Panc1 (cell line): ENCODE measurements around the gene BCO2. TPM values are rescaled to one million over a fixed set of nuclear protein-coding genes. Genes with fewer than 3 reads are reported as not detected.

Experiments used
- ATAC-seq: fragments of 200-7000 bp; cut with Tn5 transposase; 2 replicates; pipeline ENCODE4 v1.9.1; 2020; ENCODE audit warnings: mild to moderate bottlenecking, moderate library complexity
- BruUV-seq: library from RNA; stranded (reverse); fragments of 400-500 nt; replicated peaks from 2 replicates; lab custom pipeline; 2021; lab: Mats Ljungman, UMichigan
- CTCF ChIA-PET: fragments of 300-600 bp; sonication (Branson Sonifier 250); formaldehyde crosslinking; loops from one replicate; lab custom pipeline; 2022; ENCODE audit warnings: antibody characterized with exemption; lab: Charles Lee
- POLR2A ChIA-PET: fragments of 300-600 bp; sonication (Branson Sonifier 250); formaldehyde crosslinking; loops from one replicate; lab custom pipeline; 2022; ENCODE audit warnings: antibody characterized with exemption; lab: Charles Lee
- DNase-seq: peaks from one replicate; pipeline ENCODE4 v3.0.0-alpha.2; 2010; ENCODE audit warnings: low read depth, low spot score
- H3K27ac ChIP-seq: 2 replicates; pipeline ENCODE4 v1.5.1; 2011; ENCODE audit warnings: mild to moderate bottlenecking, low read length, inconsistent platforms
- H3K27me3 ChIP-seq: fragments of 200-500 bp; sonication (Bioruptor generic); 2 replicates; pipeline ENCODE4 v1.6.0; 2014; ENCODE audit warnings: low read length, inconsistent platforms; ENCODE audit not compliant: control insufficient read depth, insufficient read depth
- H3K36me3 ChIP-seq: fragments of 200-500 bp; sonication (Bioruptor generic); 2 replicates; pipeline ENCODE4 v1.5.1; 2014; ENCODE audit warnings: inconsistent platforms, mild to moderate bottlenecking, low read length, moderate library complexity; ENCODE audit not compliant: control insufficient read depth, insufficient read depth
- H3K4me1 ChIP-seq: 2 replicates; pipeline ENCODE4 v1.5.1; 2011; ENCODE audit warnings: inconsistent platforms, mild to moderate bottlenecking, low read length, moderate library complexity; ENCODE audit not compliant: control insufficient read depth, insufficient read depth
- H3K4me3 ChIP-seq, 2 experiments: 2 replicates each; pipeline ENCODE4 v1.5.1; 2011 to 2012; ENCODE audit warnings: low read depth in 2 of 2, low read length in 2 of 2, mild to moderate bottlenecking in 2 of 2, inconsistent platforms in 1 of 2, moderate library complexity in 1 of 2
- H3K9me3 ChIP-seq: fragments of 200-500 bp; sonication (Bioruptor generic); 2 replicates; pipeline ENCODE4 v1.5.1; 2014; ENCODE audit warnings: low read depth, mild to moderate bottlenecking, inconsistent platforms, low read length, moderate library complexity; ENCODE audit not compliant: control insufficient read depth, insufficient read depth
- CTCF ChIP-seq: fragments of 450-650 bp; IDR thresholded peaks from 2 replicates; pipeline ENCODE4 v1.5.1; 2017; ENCODE audit warnings: mild to moderate bottlenecking
- POLR2AphosphoS5 ChIP-seq: IDR thresholded peaks from 2 replicates; pipeline ENCODE4 v1.6.1; 2012; ENCODE audit warnings: mild to moderate bottlenecking, low read depth, low read length, moderate library complexity
- SIN3A ChIP-seq: IDR thresholded peaks from 2 replicates; pipeline ENCODE4 v1.6.1; 2012; ENCODE audit warnings: low read depth, mild to moderate bottlenecking, low read length, moderate library complexity, borderline replicate concordance; ENCODE audit not compliant: insufficient read depth
- TCF7L2 ChIP-seq: IDR thresholded peaks from 2 replicates; pipeline ENCODE4 v1.6.1; 2011; ENCODE audit warnings: mild to moderate bottlenecking, low read depth, low read length, inconsistent platforms
- in situ Hi-C: cut with HindIII; loops from 2 replicates; pipeline ENCODE4 v1.10.0; 2016; ENCODE audit warnings: low sequenced_read_pairs, low pct_unique_long_range_greater_than_20kb
- intact Hi-C: fragments of 100-400 bp; cut with micrococcal nuclease; formaldehyde crosslinking; loops from one replicate; pipeline ENCODE4 v1.10.0; 2022; ENCODE audit not compliant: unreplicated experiment
- total RNA-seq: library from RNA; stranded (reverse); gene quantifications from one replicate; pipeline ENCODE4 v1.2.1, GENCODE V29; 2021; ENCODE audit not compliant: unreplicated experiment
- TF ChIP-seq, protein P1 (sequence below), 2 experiments: IDR thresholded peaks; 2 replicates each; pipeline ENCODE4 v1.6.1; 2011 to 2012; ENCODE audit warnings: low read depth in 2 of 2, control low read depth in 1 of 2, low read length in 1 of 2, mild to moderate bottlenecking in 1 of 2, moderate library complexity in 1 of 2; ENCODE audit not compliant: insufficient read depth in 1 of 2

BCO2 gene
- total RNA-seq, 1 experiment from 2014 or later, result 2.5 TPM

DNA sequence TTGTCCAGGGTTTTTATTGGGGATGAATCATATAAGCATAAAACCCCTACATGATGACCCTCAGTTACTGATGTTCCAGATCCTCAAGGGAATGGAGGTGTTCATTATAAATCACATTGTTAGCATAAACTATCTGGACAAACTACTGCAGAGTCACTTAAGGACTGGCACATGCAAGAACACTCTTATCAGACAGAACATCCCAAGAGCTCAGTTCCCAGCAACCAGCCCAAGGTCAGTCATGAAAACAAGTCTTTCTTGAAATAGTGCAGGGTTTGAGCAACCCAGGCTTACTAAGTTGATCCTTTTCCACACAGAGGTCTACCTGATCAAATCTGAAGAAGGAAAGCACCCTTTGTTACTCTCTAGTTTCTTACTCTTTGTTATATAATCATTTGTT, 37.4 kb downstream of the BCO2 start:
- TF ChIP-seq CTCF, result no peak
- TF ChIP-seq, protein P1, sequence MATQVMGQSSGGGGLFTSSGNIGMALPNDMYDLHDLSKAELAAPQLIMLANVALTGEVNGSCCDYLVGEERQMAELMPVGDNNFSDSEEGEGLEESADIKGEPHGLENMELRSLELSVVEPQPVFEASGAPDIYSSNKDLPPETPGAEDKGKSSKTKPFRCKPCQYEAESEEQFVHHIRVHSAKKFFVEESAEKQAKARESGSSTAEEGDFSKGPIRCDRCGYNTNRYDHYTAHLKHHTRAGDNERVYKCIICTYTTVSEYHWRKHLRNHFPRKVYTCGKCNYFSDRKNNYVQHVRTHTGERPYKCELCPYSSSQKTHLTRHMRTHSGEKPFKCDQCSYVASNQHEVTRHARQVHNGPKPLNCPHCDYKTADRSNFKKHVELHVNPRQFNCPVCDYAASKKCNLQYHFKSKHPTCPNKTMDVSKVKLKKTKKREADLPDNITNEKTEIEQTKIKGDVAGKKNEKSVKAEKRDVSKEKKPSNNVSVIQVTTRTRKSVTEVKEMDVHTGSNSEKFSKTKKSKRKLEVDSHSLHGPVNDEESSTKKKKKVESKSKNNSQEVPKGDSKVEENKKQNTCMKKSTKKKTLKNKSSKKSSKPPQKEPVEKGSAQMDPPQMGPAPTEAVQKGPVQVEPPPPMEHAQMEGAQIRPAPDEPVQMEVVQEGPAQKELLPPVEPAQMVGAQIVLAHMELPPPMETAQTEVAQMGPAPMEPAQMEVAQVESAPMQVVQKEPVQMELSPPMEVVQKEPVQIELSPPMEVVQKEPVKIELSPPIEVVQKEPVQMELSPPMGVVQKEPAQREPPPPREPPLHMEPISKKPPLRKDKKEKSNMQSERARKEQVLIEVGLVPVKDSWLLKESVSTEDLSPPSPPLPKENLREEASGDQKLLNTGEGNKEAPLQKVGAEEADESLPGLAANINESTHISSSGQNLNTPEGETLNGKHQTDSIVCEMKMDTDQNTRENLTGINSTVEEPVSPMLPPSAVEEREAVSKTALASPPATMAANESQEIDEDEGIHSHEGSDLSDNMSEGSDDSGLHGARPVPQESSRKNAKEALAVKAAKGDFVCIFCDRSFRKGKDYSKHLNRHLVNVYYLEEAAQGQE (IDR thresholded peaks at IDR 0.05; ENCODE audit: insufficient read depth in 1 of 2, low read depth in 2 of 2, low read length in 1 of 2), result no peak
- no peak for TF ChIP-seq TCF7L2
- TF ChIP-seq SIN3A, result no peak
- TF ChIP-seq POLR2AphosphoS5, result no peak
- DNase-seq (no peak), ATAC-seq (no peak)
- in situ Hi-C loops (no loop called here), intact Hi-C loops (no loop called here)
- H3K27me3 ChIP-seq, result no peaks in the 10 kb centered on the region
- H3K9me3 ChIP-seq, result no peaks in the 10 kb centered on the region
- H3K36me3 ChIP-seq, result no peaks in the 10 kb centered on the region
- CTCF ChIA-PET, result no interaction called here
- POLR2A ChIA-PET, result interaction anchor here (0.5 to 0.7 kb wide), 2 partner anchors 42 to 75 kb away, joined by 3 to 7 read pairs; no protein-coding TSS in a partner anchor
- no peak overlapping the region for H3K27ac ChIP-seq
- no peaks in the 10 kb centered on the region for H3K4me1 ChIP-seq
- H3K4me3 ChIP-seq, result no peak overlapping the region
- no TSS peak for BruUV-seq

DNA sequence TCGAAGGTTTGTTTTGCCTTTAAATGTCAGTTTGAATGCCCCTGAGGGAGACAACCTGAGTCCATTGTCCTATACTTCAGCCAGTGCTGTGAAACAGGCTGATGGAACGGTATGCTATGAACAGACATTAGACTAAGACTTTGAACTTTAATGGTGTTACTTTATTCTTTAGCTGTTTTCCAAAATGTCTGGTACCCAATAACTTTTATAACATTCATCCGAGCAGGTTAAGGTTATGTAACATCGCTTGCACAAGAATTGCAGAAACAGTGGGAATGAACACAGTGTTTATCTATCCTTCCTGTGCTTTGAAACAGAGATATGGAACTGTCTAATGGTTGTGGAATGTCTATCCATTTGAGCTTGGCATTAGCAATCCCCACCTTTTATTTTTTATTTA, 38.4 kb downstream of the BCO2 start:
- ATAC-seq (no peak), DNase-seq (no peak)
- Histone ChIP-seq H3K27ac (no peak overlapping the region), H3K4me1 (no peaks in the 10 kb centered on the region), H3K9me3 (no peaks in the 10 kb centered on the region), H3K4me3 (no peak overlapping the region), H3K36me3 (no peaks in the 10 kb centered on the region), H3K27me3 (no peaks in the 10 kb centered on the region)
- ChIA-PET CTCF (no interaction called here), POLR2A (no interaction called here)
- no TSS peak for BruUV-seq
- intact Hi-C loops (no loop called here), in situ Hi-C loops (no loop called here)
- TF ChIP-seq POLR2AphosphoS5 (no peak), TCF7L2 (no peak), SIN3A (no peak), CTCF (no peak)
- TF ChIP-seq, protein P1 (IDR thresholded peaks at IDR 0.05; ENCODE audit: insufficient read depth in 1 of 2, low read depth in 2 of 2, low read length in 1 of 2), result no peak
